ENCODE data around the gene MRPS34.

- TF ChIP-seq, protein P1, sequence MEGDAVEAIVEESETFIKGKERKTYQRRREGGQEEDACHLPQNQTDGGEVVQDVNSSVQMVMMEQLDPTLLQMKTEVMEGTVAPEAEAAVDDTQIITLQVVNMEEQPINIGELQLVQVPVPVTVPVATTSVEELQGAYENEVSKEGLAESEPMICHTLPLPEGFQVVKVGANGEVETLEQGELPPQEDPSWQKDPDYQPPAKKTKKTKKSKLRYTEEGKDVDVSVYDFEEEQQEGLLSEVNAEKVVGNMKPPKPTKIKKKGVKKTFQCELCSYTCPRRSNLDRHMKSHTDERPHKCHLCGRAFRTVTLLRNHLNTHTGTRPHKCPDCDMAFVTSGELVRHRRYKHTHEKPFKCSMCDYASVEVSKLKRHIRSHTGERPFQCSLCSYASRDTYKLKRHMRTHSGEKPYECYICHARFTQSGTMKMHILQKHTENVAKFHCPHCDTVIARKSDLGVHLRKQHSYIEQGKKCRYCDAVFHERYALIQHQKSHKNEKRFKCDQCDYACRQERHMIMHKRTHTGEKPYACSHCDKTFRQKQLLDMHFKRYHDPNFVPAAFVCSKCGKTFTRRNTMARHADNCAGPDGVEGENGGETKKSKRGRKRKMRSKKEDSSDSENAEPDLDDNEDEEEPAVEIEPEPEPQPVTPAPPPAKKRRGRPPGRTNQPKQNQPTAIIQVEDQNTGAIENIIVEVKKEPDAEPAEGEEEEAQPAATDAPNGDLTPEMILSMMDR (conservative IDR thresholded peaks at IDR 0.05) = no peak
- TF ChIP-seq ZFX (IDR thresholded peaks at IDR 0.05) = no peak
Observed at GRCh38 chr16:1724491-1724890, 48.4 kb downstream of the MRPS34 start.
